ENCODE measurements around the gene SLC38A11.
"Not testable (repeated sequence)": the region's sequence is repeated elsewhere in the genome, so short reads cannot be mapped to it uniquely, and the experiment has no call there.

The SLC38A11 gene, protein sequence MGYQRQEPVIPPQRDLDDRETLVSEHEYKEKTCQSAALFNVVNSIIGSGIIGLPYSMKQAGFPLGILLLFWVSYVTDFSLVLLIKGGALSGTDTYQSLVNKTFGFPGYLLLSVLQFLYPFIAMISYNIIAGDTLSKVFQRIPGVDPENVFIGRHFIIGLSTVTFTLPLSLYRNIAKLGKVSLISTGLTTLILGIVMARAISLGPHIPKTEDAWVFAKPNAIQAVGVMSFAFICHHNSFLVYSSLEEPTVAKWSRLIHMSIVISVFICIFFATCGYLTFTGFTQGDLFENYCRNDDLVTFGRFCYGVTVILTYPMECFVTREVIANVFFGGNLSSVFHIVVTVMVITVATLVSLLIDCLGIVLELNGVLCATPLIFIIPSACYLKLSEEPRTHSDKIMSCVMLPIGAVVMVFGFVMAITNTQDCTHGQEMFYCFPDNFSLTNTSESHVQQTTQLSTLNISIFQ

GRCh38 chr2:164954954-164955701, at the start of gene SLC38A11:
Gene SLC38A11 (minus strand): TSS chr2:164955525. CDS start chr2:164955247, 278 bp downstream.
- no peak for FAIRE-seq
- TF ChIP-seq CTCF (IDR thresholded peaks at IDR 0.05; ENCODE audit: insufficient read depth, missing control alignments), result no peak
- DNase-seq (ENCODE audit: insufficient read length, low spot score), result no peak

GRCh38 chr2:165003443-165004130, 48.3 kb upstream of the SLC38A11 start:
- peak; percentile 61 for FAIRE-seq
- no peak for TF ChIP-seq CTCF (IDR thresholded peaks at IDR 0.05; ENCODE audit: insufficient read depth, missing control alignments)
- no peak for DNase-seq (ENCODE audit: insufficient read length, low spot score)

DNA sequence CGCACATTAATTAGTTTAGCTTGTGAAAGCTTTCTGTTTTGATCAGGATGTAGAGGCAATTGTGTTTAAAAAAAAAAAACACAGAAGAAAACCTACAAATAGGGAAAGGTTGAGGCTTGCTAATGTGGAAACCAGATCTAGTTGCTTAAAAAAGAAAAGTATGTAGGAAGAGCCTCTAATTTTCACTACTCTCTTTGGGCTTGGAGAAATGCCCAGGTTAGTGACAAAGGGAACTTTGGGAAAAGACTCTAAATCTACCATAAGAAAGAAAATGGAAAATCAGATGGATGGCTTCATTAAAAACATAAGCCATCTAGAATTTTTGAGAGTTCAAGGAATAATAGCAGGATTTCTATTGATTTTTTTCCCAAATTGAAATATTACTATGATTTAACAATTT, 47.3 kb upstream of the SLC38A11 start:
- FAIRE-seq (no peak), DNase-seq (ENCODE audit: insufficient read length, low spot score) (no peak)
- TF ChIP-seq CTCF (IDR thresholded peaks at IDR 0.05; ENCODE audit: insufficient read depth, missing control alignments), result no peak

- FAIRE-seq; DNase-seq (ENCODE audit: insufficient read length, low spot score): not testable (repeated sequence)
Measured at GRCh38 chr2:164994664-164995299, 39.5 kb upstream of the SLC38A11 start.

DNA sequence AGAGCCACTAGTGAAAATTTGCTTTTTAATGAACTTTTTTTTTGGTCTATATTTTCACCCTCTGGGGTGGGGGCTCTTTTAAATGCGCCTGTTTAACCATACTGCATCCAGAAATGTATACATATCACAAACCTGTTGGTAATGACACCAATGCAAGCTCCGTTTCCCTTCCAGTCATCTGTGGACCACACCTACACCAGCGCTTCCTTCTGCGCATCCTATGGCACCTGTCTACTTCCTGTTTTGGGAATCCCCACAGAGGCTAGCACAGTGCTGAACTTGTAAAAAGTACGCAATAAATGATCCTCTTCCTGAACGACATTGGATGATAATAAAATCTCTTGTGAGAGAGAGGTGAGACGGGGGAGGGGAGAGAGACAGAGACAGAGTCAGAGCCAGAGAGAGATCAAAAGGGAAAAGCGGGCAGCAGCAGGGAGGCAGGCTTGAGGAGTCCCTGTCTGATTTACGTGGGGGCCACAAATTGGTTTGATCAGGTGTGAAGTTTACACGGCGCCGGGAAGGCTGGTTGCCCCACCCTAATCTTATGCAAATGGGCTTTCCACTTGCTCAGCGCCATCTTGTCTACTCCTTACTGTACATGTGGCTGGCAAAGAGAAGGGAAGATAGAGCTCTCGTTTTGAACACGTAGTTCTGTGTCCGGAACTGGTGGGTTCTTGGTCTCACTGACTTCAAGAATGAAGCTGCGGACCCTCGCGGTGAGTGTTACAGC, 38.1 kb upstream of the SLC38A11 start:
- DNase-seq (ENCODE audit: insufficient read length, low spot score), result no peak
- TF ChIP-seq CTCF (IDR thresholded peaks at IDR 0.05; ENCODE audit: insufficient read depth, missing control alignments), result no peak
- no peak for FAIRE-seq

DNA sequence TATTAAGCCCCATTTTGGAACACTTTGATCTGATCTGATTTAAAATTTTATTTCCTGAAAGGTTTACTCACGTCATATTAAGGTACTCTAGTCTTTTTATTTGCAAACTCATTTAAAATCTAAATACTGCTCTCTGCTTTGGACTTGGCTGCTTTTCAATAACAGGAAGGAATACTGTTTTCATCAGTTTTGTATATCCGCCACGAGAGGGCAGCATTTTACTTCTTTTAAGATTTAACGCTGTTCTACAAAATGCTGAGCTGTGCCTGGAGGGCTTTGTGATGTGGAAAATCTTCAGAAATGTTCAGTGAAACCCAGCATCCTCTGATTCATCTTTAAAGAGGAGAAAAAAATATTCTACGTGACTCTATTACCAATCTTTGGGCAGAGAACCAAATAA, 37.5 kb upstream of the SLC38A11 start:
- DNase-seq (ENCODE audit: insufficient read length, low spot score) (no peak), FAIRE-seq (peak; percentile 21)
- TF ChIP-seq CTCF (IDR thresholded peaks at IDR 0.05; ENCODE audit: insufficient read depth, missing control alignments), result peak; percentile 56

DNA sequence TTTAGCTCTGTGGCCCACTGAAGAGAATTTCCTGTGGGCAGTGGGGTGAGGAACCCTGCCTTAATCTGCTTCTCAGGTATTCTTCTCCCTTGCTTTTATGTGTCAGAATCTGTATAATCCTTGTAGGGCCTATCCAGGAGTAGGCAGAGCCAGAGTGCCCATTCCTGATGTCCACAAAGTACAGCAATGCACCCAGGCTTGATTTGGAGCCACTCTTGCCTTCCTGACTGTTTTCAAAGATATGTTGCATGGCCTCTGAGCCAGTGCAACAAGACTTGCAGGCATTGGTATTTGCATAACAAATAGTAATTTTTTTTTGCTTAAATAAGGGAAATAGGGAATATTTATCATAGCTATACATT, 36.7 kb upstream of the SLC38A11 start:
- DNase-seq (ENCODE audit: insufficient read length, low spot score); FAIRE-seq: not testable (repeated sequence)

DNA sequence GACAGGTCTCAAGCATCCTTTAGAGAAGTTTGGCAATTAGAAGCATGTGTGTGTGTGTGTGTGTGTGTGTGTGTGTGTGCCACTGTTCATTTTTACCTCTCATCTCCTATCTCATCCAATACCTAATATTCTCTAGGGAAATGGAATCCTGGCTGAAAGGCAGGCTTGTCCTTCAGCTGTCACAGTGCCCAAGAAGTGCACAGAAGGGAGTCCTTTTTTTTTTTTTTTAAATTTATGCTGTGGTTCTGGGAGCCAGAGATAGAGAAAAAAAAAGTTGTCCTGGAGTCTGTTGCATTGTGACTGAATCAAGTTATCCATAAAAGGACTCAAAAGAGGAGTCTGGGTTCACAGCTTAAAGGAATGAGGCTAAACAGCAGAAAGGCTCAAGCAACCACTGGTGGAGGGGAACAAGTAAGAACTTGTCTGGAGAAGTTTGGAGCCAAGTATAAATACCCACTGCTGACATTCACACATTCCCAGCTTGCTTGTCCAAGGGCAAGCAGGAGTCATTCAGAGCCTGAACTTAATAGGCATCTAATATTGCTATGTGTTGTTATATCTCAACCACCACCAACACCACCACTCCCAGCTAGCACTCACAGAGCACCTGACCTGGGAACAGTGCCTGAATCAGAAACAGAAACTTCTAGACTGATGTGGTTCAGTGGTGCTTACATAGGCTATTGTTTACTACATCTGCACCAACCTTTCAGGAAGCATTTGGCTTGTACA, 36.2 kb upstream of the SLC38A11 start:
- not testable (repeated sequence) for DNase-seq (ENCODE audit: insufficient read length, low spot score); FAIRE-seq

DNA sequence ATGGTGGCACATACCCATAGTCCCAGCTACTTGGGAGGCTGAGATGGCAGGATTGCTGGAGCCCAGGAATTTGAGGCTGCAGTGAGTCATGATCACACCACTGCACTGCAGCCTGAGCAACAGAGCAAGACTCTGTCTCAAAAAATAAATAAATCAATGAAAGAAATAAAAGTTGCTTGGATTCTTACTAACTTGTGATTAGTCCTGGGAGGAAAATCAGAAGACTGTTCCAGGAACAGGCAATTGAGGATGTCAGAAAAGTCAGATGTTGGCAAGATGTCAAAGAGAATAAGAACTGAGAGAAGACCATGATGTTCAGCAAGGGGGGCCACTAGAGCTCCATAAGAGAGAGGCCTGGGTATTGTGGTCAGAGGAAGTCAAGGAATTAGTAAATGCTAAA, 35.6 kb upstream of the SLC38A11 start:
- not testable (repeated sequence) for FAIRE-seq; DNase-seq (ENCODE audit: insufficient read length, low spot score)

- peak; percentile 90 for FAIRE-seq
Measured at GRCh38 chr2:164988805-164989204, 33.5 kb upstream of the SLC38A11 start.

DNA sequence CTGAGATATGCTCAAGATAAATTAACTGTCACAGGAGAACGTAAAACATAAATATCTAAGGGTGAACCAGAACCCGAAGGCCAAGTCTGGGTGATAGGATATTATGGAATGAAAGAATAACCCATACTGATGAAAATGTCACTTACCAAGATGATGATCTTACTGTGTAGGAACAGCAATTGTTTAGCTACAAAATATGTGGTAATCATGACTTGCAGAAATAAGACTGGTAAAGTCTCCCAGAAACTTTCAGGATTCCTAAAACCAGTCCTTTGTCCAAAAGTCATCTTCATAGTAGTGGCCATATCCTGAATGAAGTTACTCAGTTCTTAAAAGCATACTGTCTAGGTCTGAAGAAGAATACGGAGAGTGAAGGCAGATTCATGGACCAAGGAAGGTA, 30.7 kb upstream of the SLC38A11 start:
- DNase-seq (ENCODE audit: insufficient read length, low spot score); FAIRE-seq: not testable (repeated sequence)

More at GRCh38 chr2:164988805-164989204, 33.5 kb upstream of the SLC38A11 start:
- not testable (repeated sequence) for DNase-seq (ENCODE audit: insufficient read length, low spot score)

Data from D721Med (cell line).